C4-2B (cell line): ENCODE measurements around the gene ZNF778.

Experiments
- CTCF ChIP-seq: fragments of 450-650 bp; conservative IDR thresholded peaks from 2 replicates; pipeline ENCODE4 v1.5.1; 2017; ENCODE audit warnings: mild to moderate bottlenecking
- ZFX ChIP-seq: fragments of 450-650 bp; IDR thresholded peaks from 2 replicates; pipeline ENCODE4 v1.6.1; 2017

- TF ChIP-seq CTCF, result no peak
- TF ChIP-seq ZFX, result no peak
Measured at GRCh38 chr16:89281189-89281577, 63.7 kb downstream of the ZNF778 start.
